GM12801 (cell line): ENCODE data around the gene TSSK2.

ENCODE experiments used
- CTCF ChIP-seq: IDR thresholded peaks from one replicate; pipeline ENCODE4 v1.5.1; 2011; ENCODE audit warnings: control low read depth; ENCODE audit not compliant: insufficient read length; ENCODE audit errors: extremely low read depth

TSSK2 gene

GRCh38 chr22:19164425-19164824, 33.3 kb downstream of the TSSK2 start:
- no peak for TF ChIP-seq CTCF

GRCh38 chr22:19166421-19166820, 35.3 kb downstream of the TSSK2 start:
- no peak for TF ChIP-seq CTCF

DNA sequence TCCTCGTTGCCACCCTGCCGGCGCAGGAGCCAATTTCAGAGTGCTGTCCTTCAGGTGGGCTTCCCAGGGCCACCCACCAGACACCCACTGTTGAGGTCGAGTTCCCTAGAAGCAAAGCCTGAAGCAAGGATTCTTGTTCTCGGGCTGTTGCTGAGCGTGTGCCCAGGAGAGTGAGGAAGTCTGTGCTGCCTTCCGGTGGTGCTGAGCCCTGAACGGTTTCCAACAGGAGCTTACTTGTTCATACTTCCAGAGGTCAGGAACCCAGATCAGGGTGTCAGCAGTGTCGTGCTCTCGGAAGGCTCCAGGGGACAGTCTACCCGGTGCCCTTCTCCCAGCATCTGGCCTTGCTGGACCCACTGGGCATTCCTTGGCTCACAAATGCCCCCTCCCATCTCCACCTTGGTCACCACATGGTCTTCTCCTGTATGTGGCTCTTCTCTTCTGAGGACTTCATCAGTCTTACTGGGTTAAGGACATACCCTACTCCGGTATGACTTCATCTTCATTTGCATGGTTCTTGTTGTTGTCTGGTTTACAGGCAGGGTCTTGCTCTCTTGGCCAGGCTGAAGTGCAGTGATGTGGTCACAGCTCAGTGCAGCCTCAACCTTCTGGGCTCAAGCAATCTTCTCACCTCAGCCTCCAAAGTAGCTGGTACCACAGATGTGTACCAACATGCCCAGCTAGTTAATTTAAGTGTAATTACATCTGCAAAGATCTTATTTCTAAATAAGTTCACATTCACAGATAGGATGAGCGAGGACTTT, 36.2 kb downstream of the TSSK2 start:
- TF ChIP-seq CTCF = no peak

DNA sequence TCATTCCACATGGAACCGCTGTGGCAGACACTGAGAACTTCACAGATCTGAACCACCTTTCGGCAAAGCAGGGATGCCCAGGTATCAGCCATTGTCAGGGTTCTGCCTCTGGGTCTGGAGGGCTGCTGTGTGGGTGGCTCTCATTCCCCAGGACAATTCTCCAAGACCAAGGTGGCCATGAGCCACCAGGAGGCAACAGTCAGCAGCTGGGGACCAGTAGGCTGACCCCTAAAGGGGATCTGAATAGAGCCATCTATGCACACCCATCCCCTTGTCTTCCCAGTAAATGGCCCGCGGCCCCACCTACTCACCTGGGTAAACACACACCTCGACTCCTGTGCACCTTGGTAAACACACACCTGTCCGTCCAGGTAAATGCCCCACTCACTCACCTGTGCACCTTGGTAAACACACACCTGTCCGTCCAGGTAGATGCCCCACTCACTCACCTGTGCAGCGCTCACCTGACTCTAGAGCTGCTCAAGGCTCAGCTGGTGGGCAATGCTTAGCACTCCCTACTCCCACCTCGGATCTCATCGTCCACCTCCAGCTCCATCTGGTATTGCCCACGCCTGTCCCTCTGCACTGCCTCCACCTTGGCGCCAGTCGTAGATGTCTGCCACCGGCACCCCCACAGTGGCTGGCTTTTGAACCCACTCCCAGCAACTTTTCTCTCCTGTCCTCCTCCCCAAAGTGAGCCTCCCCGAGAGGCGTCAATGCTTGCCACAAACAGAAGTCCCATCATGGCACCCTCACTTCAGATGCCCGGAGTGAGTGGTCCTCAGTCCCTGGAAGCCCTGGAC, 37.2 kb downstream of the TSSK2 start:
- TF ChIP-seq CTCF = no peak

GRCh38 chr22:19169002-19169946, 38.2 kb downstream of the TSSK2 start:
- no peak for TF ChIP-seq CTCF

DNA sequence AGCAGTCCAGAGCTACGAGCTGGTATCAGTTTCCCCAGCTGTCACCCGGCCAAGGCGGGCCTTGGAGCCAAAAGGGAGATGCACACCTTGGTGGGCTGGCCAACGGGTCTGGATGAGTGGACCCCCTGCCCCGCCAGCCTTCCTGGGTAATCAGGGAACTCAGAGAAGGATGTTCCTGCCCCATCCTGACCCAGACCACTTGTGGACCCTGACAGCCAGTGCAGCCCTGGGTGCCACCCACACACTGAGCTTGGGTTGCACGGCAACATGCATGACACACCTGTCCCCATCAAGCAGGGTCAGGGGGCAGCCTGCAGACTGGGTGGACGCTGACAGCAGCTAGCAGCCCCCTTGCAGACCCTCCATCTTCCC, 38.8 kb downstream of the TSSK2 start:
- TF ChIP-seq CTCF = no peak
